H1 (cell line): Measurements from ENCODE around the gene CD248. TPM values are rescaled to one million over a fixed set of nuclear protein-coding genes. Genes with fewer than 3 reads are reported as not detected.
A peak's percentile ranks its signal among the peaks of the same experiment; 100 is the strongest.

Experiments used
- CTCF ChIA-PET: fragments of 300-600 bp; sonication (Branson Sonifier 250); formaldehyde crosslinking; loops from one replicate; lab custom pipeline; 2021; ENCODE audit not compliant: partially characterized antibody; lab: Charles Lee
- POLR2A ChIA-PET: fragments of 300-600 bp; sonication (Branson Sonifier 250); formaldehyde crosslinking; loops from one replicate; lab custom pipeline; 2021; ENCODE audit warnings: inconsistent platforms; ENCODE audit not compliant: partially characterized antibody; lab: Charles Lee
- DNase-seq, 2 experiments: peaks; one replicate each; pipeline versions ENCODE4 v3.0.0 to v3.0.0-alpha.2; 2010 to 2022; ENCODE audit warnings: low spot score in 2 of 2, low read depth in 1 of 2, mixed read lengths in 1 of 2
- FAIRE-seq: peaks from 2 replicates; lab custom pipeline; 2011; peaks lifted over from hg19 to GRCh38; lab: Jason Lieb, UNC
- H2AFZ ChIP-seq: 2 replicates; pipeline ENCODE4 v1.8.1; 2012; ENCODE audit warnings: low read length, inconsistent platforms
- H2AK5ac ChIP-seq: 2 replicates; pipeline ENCODE4 v1.6.1; 2013; ENCODE audit warnings: low read depth, low read length
- H2BK120ac ChIP-seq: replicated peaks from 2 replicates; pipeline ENCODE3; 2013; ENCODE audit warnings: low read depth, low read length, inconsistent platforms
- H2BK12ac ChIP-seq: 2 replicates; pipeline ENCODE4 v1.6.1; 2013; ENCODE audit warnings: low read depth, low read length
- H2BK15ac ChIP-seq: 2 replicates; pipeline ENCODE4 v1.6.1; 2013; ENCODE audit warnings: low read length
- H2BK20ac ChIP-seq: 2 replicates; pipeline ENCODE4 v1.6.1; 2013; ENCODE audit warnings: low read length
- H2BK5ac ChIP-seq: 2 replicates; pipeline ENCODE4 v1.6.1; 2013; ENCODE audit warnings: low read depth, low read length
- H3K14ac ChIP-seq: 2 replicates; pipeline ENCODE4 v1.6.1; 2013; ENCODE audit warnings: inconsistent platforms; ENCODE audit not compliant: insufficient read length
- H3K18ac ChIP-seq: 2 replicates; pipeline ENCODE4 v1.6.1; 2013; ENCODE audit warnings: low read length; ENCODE audit errors: extremely low read depth
- H3K23ac ChIP-seq: 2 replicates; pipeline ENCODE4 v1.6.1; 2013; ENCODE audit warnings: inconsistent platforms; ENCODE audit not compliant: insufficient read length
- H3K23me2 ChIP-seq: 2 replicates; pipeline ENCODE4 v1.6.1; 2013; ENCODE audit warnings: low read depth, low read length
- H3K27ac ChIP-seq: 2 replicates; pipeline ENCODE4 v1.6.1; 2011; ENCODE audit warnings: low read depth, low read length, inconsistent platforms
- H3K27me3 ChIP-seq, 4 experiments: replicated peaks in 1 of 4; 1 replicate in 1 of 4; 2 replicates in 3 of 4; pipeline versions ENCODE4 v1.6.1 to v1.8.1; 2011 to 2013; ENCODE audit warnings: low read length in 3 of 4, mild to moderate bottlenecking in 3 of 4, inconsistent platforms in 2 of 4, mixed read lengths in 2 of 4, moderate library complexity in 1 of 4; ENCODE audit not compliant: control insufficient read depth in 3 of 4, insufficient read depth in 3 of 4; ENCODE audit errors: extremely low read depth in 1 of 4
- H3K36me3 ChIP-seq, 4 experiments: 2 replicates each; pipeline versions ENCODE4 v1.6.1 to v1.8.1; 2011 to 2013; ENCODE audit warnings: mild to moderate bottlenecking in 4 of 4, low read length in 3 of 4, moderate library complexity in 2 of 4, control low read depth in 1 of 4, inconsistent platforms in 1 of 4; ENCODE audit not compliant: insufficient read depth in 4 of 4, control insufficient read depth in 2 of 4
- H3K4ac ChIP-seq: replicated peaks from 2 replicates; pipeline ENCODE3; 2013; ENCODE audit warnings: low read length, low read depth, mixed read lengths, inconsistent platforms; ENCODE audit not compliant: insufficient read length
- H3K4me1 ChIP-seq, 4 experiments: replicated peaks in 1 of 4; 1 replicate in 1 of 4; 2 replicates in 3 of 4; pipeline versions ENCODE4 v1.6.1 to v1.8.1; 2011 to 2013; ENCODE audit warnings: low read length in 3 of 4, inconsistent platforms in 2 of 4, mixed read lengths in 1 of 4; ENCODE audit not compliant: insufficient read depth in 4 of 4, control insufficient read depth in 3 of 4
- H3K4me2 ChIP-seq, 2 experiments: 2 replicates each; pipeline versions ENCODE4 v1.6.1 to v1.8.1; 2011 to 2013; ENCODE audit warnings: low read depth in 2 of 2, low read length in 2 of 2, control low read depth in 1 of 2, inconsistent platforms in 1 of 2, mild to moderate bottlenecking in 1 of 2; ENCODE audit not compliant: insufficient read depth in 1 of 2
- H3K4me3 ChIP-seq, 4 experiments: fragments of 200-600, 300-600 bp in 1 of 4; sonication (generic), shearing (Covaris generic), sonication (Bioruptor Twin) in 1 of 4; 2 replicates each; pipeline versions ENCODE4 v1.5.1 to v1.8.1; 2011 to 2016; ENCODE audit warnings: low read length in 4 of 4, low read depth in 3 of 4, control low read depth in 2 of 4, inconsistent platforms in 2 of 4, mild to moderate bottlenecking in 2 of 4, mixed read lengths in 1 of 4, moderate library complexity in 1 of 4; ENCODE audit not compliant: insufficient read depth in 2 of 4; ENCODE audit errors: extremely low read depth in 1 of 4
- H3K56ac ChIP-seq: replicated peaks from 2 replicates; pipeline ENCODE3; 2013; ENCODE audit warnings: low read depth, mild to moderate bottlenecking, mixed read lengths, low read length, inconsistent platforms; ENCODE audit not compliant: insufficient read length
- H3K79me1 ChIP-seq: 2 replicates; pipeline ENCODE4 v1.6.1; 2013; ENCODE audit warnings: low read depth, low read length, control low read depth
- H3K79me2 ChIP-seq, 2 experiments: 2 replicates each; pipeline versions ENCODE4 v1.6.1 to v1.8.1; 2012 to 2013; ENCODE audit warnings: low read length in 2 of 2, mild to moderate bottlenecking in 2 of 2, inconsistent platforms in 1 of 2; ENCODE audit not compliant: insufficient read depth in 2 of 2, control insufficient read depth in 1 of 2
- H3K9ac ChIP-seq, 4 experiments: replicated peaks in 1 of 4; 1 replicate in 1 of 4; 2 replicates in 3 of 4; pipeline versions ENCODE4 v1.6.1 to v1.8.1; 2011 to 2013; ENCODE audit warnings: low read depth in 3 of 4, low read length in 3 of 4, control low read depth in 2 of 4, mild to moderate bottlenecking in 2 of 4, moderate library complexity in 2 of 4, inconsistent platforms in 1 of 4; ENCODE audit errors: extremely low read depth in 1 of 4
- H3K9me3 ChIP-seq, 2 experiments: 2 replicates each; pipeline versions ENCODE4 v1.6.1 to v1.8.1; 2012 to 2013; ENCODE audit warnings: mild to moderate bottlenecking in 2 of 2, moderate library complexity in 2 of 2, control low read depth in 1 of 2, inconsistent platforms in 1 of 2, low read depth in 1 of 2, low read length in 1 of 2, mixed read lengths in 1 of 2; ENCODE audit not compliant: insufficient read depth in 2 of 2
- H4K20me1 ChIP-seq, 2 experiments: replicated peaks in 1 of 2; 2 replicates each; pipeline versions ENCODE3 to v1.8.1; 2011 to 2013; ENCODE audit warnings: inconsistent platforms in 2 of 2, low read length in 2 of 2, mild to moderate bottlenecking in 1 of 2; ENCODE audit not compliant: insufficient read depth in 2 of 2, control insufficient read depth in 1 of 2
- H4K5ac ChIP-seq: 2 replicates; pipeline ENCODE4 v1.6.1; 2013; ENCODE audit warnings: low read length, low read depth, mixed read lengths, inconsistent platforms; ENCODE audit not compliant: insufficient read length
- H4K8ac ChIP-seq: 2 replicates; pipeline ENCODE4 v1.8.0; 2013; ENCODE audit warnings: mild to moderate bottlenecking, moderate library complexity, low read length, inconsistent platforms; ENCODE audit not compliant: insufficient read depth; ENCODE audit errors: extremely low read depth
- H4K91ac ChIP-seq: replicated peaks from 2 replicates; pipeline ENCODE3; 2013; ENCODE audit warnings: low read length, mixed read lengths, inconsistent platforms; ENCODE audit not compliant: insufficient read length
- EGR1 ChIP-seq: IDR thresholded peaks from 2 replicates; pipeline ENCODE4 v1.6.1; 2011; ENCODE audit warnings: low read depth, low read length, borderline replicate concordance
- POLR2AphosphoS5 ChIP-seq: IDR thresholded peaks from 2 replicates; pipeline ENCODE4 v1.6.1; 2011; ENCODE audit warnings: low read depth, low read length
- RNF2 ChIP-seq: fragments of 200-900, 300-1000 bp; sonication (generic); IDR thresholded peaks from 2 replicates; pipeline ENCODE4 v1.7.1; 2016; ENCODE audit warnings: borderline replicate concordance, low read depth, mild to moderate bottlenecking, antibody characterized with exemption, low read length; ENCODE audit not compliant: poor library complexity, severe bottlenecking; ENCODE audit errors: missing control alignments
- WGBS, 2 experiments: shearing (Covaris generic) in 1 of 2; methylation state at CpG; one replicate each; pipeline versions ENCODE4 v1.1.6 to v1.1.7; 2013 to 2015; ENCODE audit warnings: low lambda C conversion rate in 2 of 2, mixed read lengths in 2 of 2, inconsistent platforms in 1 of 2, low coverage in 1 of 2, missing lambda C conversion rate in 1 of 2; ENCODE audit not compliant: insufficient replicate concordance in 2 of 2, insufficient coverage in 1 of 2, insufficient read length in 1 of 2; ENCODE audit errors: extremely low coverage in 1 of 2, missing lambda C conversion rate in 1 of 2; 5-methylcytosine and 5-hydroxymethylcytosine counted together
- polyA plus RNA-seq, 7 experiments: library from polyadenylated mRNA; depleted of rRNA in 3 of 7; stranded (reverse) in 5 of 7; unstranded in 2 of 7; fragments of >200 nt in 5 of 7; fragments of 200-250 nt in 2 of 7; gene quantifications; 1 replicate in 5 of 7; 2 replicates in 1 of 7; 4 replicates in 1 of 7; pipeline versions ENCODE4 v1.2.1 to v1.2.3, GENCODE V29; 2011 to 2013; ENCODE audit warnings: missing spikeins in 2 of 7, mixed read lengths in 2 of 7
- total RNA-seq: library from RNA; stranded (reverse); fragmentation: NEBNext Ultra II Directional; extraction: Animal tissue kit (Norgen Biotek cat#: 25700); gene quantifications from 2 replicates; pipeline ENCODE4 v1.2.1, GENCODE V29; 2021

Gene CD248
- total and polyA plus RNA-seq, 2 of the 8 experiments (the other 6 are each of a cell fraction or from before 2014, with no cell fraction given): 2.7 to 3.9 TPM

DNA sequence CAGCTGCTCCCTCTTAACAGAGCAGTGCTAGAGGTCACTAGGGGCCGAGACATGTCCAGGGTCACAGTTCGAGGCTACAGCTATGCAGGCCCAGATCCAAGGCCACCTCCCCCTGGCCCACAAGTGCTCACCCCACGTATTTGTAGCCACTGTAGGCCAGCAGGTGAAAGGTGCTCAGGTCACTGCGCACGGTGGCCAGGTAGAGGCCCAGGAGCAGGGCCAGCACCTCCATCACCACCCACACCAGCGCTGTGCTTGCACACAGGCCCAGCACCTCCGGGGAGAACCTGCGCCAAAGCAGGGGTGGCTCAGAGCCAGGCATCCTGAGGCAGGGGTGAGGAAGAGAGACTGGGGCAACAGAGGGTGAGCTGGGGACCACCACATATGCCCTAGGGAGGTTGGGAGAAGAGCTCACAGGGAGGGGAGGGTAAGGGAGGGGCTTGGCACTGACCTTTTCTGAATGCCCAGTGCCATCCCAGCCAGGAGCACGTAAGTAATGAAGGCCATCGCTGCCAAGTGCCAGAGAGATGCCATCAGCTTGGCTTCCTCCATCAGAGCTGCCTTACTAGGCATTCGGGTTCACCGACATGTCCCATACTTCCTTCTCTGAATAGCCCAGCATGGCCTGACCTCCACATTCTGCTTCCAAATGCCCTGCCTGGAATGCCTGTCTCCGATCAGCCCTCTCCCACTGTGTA is 31.4 kb downstream of the CD248 start:
- Histone ChIP-seq H3K4me2 (no peak overlapping the region), H3K36me3 (peaks cover 0 to 2% (median 0%) of the 10 kb centered on the region in 4 experiments; a peak in 1 of 8 replicates), H3K79me1 (peaks cover 6% of the 10 kb centered on the region), H4K5ac (no peak overlapping the region), H3K27ac (no peak overlapping the region), H2AK5ac (no peak overlapping the region)
- 94% methylated on average over 13 of the region's 13 CpGs; no CpG with 5 or more reads in 1 of the 2 experiments for WGBS, 2 experiments
- no peak for TF ChIP-seq RNF2
- no peak for TF ChIP-seq EGR1
- 0 out of 2 replicates have a peak, but pooled peaks have one; percentile 13 for TF ChIP-seq POLR2AphosphoS5
- TF ChIP-seq, all 59 proteins: peak for 1
- DNase-seq (no peak), FAIRE-seq (no peak)
- H2BK15ac ChIP-seq: no peak overlapping the region
- no peak overlapping the region for H2AFZ ChIP-seq
- H3K79me2 ChIP-seq: peaks cover 0 to 9% of the 10 kb centered on the region in 2 experiments; a peak in 1 of 4 replicates
- peaks cover 0 to 25% (median 11%) of the 10 kb centered on the region in 4 experiments; a peak in 5 of 7 replicates for H3K4me1 ChIP-seq
- no peak overlapping the region for H2BK20ac ChIP-seq
- ChIA-PET CTCF (interaction anchor here (0.8 to 6.9 kb wide), 12 partner anchors 15 to 217 kb away, joined by 3 to 57 read pairs (median 4); no protein-coding TSS in a partner anchor), POLR2A (interaction anchor here (0.8 to 1.7 kb wide), 9 partner anchors 8 to 83 kb away, joined by 3 to 8 read pairs (median 3); partner anchors contain the start of gene RAB1B)
- no peak overlapping the region for H4K8ac ChIP-seq
- H3K4me3 ChIP-seq: no peak overlapping the region
- H3K9me3 ChIP-seq: no peaks in the 10 kb centered on the region
- H3K9ac ChIP-seq: no peak overlapping the region
- no peak overlapping the region for H3K14ac ChIP-seq
- no peak overlapping the region for H4K91ac ChIP-seq
- peaks cover 0 to 3% (median 1%) of the 10 kb centered on the region in 4 experiments; a peak in 3 of 7 replicates for H3K27me3 ChIP-seq
- no peak overlapping the region for H3K56ac ChIP-seq
- H2BK120ac ChIP-seq: no peak overlapping the region
- H3K23me2 ChIP-seq: peaks cover 4% of the 10 kb centered on the region; the same call in 1 of the 2 replicates
- no peak overlapping the region for H2BK5ac ChIP-seq
- no peak overlapping the region for H2BK12ac ChIP-seq
- H3K23ac ChIP-seq: no peak overlapping the region
- H4K20me1 ChIP-seq: peaks cover 11 to 26% of the 10 kb centered on the region in 2 experiments
- no peak overlapping the region for H3K18ac ChIP-seq
- no peak overlapping the region for H3K4ac ChIP-seq
